ENCODE measurements around the gene TTF1. TPM values are rescaled to one million over a fixed set of nuclear protein-coding genes. Genes with fewer than 3 reads are reported as not detected.

TTF1 gene
- total RNA-seq, 4 donors from 2014 or later, result 9.3 to 12.2 (median 10.7) TPM

DNA sequence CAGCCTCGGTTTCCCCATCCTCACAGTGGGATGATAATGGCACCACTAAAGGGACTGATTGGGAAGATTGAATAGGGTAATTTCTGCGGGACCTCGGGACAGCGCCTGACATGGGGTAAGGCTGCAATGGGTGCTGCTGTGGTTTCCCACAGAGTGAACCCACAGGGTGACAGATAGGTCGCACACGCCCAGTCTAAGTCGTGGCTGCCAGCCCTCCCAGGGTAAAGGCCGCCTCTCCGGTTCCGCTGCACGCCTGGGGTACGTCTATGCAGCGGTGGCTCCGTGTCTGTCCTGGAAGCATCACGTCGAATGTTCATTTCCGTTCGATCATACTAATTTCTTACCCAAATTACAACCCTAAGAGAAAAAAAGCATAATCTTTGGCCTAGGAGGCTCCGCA is 4.0 kb upstream of the TTF1 start:
- DNase-seq (ENCODE audit: low spot score in 2 of 2), result no peak
- intact Hi-C loops (cut with DNase I; ENCODE audit: low total_unique reads), result no loop called here

GRCh38 chr9:132409828-132410528 is 3.3 kb upstream of the TTF1 start, which contains the start of gene CFAP77:
TSS of gene CFAP77 (plus strand) at chr9:132410211. CDS start at chr9:132410272, 61 bp downstream.
- intact Hi-C loops (cut with DNase I; ENCODE audit: low total_unique reads), result no loop called here
- TF ChIP-seq, protein P1, sequence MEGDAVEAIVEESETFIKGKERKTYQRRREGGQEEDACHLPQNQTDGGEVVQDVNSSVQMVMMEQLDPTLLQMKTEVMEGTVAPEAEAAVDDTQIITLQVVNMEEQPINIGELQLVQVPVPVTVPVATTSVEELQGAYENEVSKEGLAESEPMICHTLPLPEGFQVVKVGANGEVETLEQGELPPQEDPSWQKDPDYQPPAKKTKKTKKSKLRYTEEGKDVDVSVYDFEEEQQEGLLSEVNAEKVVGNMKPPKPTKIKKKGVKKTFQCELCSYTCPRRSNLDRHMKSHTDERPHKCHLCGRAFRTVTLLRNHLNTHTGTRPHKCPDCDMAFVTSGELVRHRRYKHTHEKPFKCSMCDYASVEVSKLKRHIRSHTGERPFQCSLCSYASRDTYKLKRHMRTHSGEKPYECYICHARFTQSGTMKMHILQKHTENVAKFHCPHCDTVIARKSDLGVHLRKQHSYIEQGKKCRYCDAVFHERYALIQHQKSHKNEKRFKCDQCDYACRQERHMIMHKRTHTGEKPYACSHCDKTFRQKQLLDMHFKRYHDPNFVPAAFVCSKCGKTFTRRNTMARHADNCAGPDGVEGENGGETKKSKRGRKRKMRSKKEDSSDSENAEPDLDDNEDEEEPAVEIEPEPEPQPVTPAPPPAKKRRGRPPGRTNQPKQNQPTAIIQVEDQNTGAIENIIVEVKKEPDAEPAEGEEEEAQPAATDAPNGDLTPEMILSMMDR (IDR thresholded peaks at IDR 0.05), result no peak
- no peak for TF ChIP-seq POLR2A (IDR thresholded peaks at IDR 0.05)
- WGBS, 2 donors, result 0 to 2% methylated on average over 26 to 44 of the region's 69 CpGs
- peak in 1 of 2 donors; percentile 86 for DNase-seq (ENCODE audit: low spot score in 2 of 2)
- peak within 1 kb of the TSS; percentile 18 for H3K4me3 ChIP-seq (ENCODE audit: low read depth, poor library complexity, severe bottlenecking)

More for the DNA sequence above, 4.0 kb upstream of the TTF1 start:
- 6 to 10% methylated on average over 19 of the region's 19 CpGs for WGBS, 2 donors
- TF ChIP-seq, protein P1 (IDR thresholded peaks at IDR 0.05), result no peak
- TF ChIP-seq POLR2A (IDR thresholded peaks at IDR 0.05), result no peak
- H3K4me3 ChIP-seq (ENCODE audit: low read depth, poor library complexity, severe bottlenecking), result peak overlapping the region; percentile 18

DNA sequence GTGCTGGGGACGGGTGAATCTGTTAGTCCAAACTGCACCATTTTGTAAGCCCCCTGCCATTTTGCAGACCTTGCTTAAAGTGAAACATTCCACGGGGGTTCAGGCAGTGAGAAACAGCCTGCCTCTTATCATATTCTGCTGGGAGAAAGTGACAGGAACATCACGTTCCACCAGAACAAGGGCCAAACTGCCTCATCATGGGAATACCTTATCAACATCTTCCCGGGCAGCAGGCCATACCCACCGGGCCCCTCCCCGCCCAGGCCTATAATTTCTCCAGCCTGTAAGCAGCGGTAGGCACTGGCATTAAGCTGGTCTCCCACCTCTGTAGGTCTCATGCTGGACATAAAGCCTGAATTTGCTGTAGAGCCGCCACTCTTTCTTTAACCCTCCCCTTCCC is 1.9 kb upstream of the TTF1 start:
- no peak overlapping the region for H3K4me3 ChIP-seq (ENCODE audit: low read depth, poor library complexity, severe bottlenecking)
- 73 to 82% methylated on average over 8 of the region's 8 CpGs for WGBS, 2 donors
- intact Hi-C loops (cut with DNase I; ENCODE audit: low total_unique reads), result no loop called here
- DNase-seq (ENCODE audit: low spot score in 2 of 2), result no peak
- TF ChIP-seq, protein P1 (IDR thresholded peaks at IDR 0.05), result no peak
- TF ChIP-seq POLR2A (IDR thresholded peaks at IDR 0.05), result no peak

DNA sequence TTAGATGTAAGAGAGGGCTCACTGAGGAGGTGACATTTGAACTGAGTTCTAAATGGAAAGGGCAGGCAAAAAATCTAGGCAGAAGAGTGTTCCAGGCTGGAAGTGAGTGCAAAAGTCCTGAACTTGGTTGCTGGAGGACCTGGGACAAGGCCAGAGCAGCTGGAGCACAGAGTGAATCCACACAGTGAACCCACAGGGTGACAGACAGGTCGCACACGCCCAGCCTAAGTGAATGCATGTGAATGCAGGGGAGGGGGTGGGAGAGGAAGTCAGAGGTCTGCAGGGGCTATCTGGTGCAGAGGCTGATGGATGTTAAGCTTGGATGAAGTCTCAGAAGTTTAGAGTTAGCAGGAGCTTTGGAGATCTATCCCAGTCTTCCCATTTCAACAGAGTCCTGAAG is 556 bp upstream of the TTF1 start:
- intact Hi-C loops (cut with DNase I; ENCODE audit: low total_unique reads), result no loop called here
- no peak for DNase-seq (ENCODE audit: low spot score in 2 of 2)
- 75 to 92% methylated on average over 2 of the region's 2 CpGs for WGBS, 2 donors
- TF ChIP-seq POLR2A (IDR thresholded peaks at IDR 0.05), result no peak
- no peak overlapping the region for H3K4me3 ChIP-seq (ENCODE audit: low read depth, poor library complexity, severe bottlenecking)

DNA sequence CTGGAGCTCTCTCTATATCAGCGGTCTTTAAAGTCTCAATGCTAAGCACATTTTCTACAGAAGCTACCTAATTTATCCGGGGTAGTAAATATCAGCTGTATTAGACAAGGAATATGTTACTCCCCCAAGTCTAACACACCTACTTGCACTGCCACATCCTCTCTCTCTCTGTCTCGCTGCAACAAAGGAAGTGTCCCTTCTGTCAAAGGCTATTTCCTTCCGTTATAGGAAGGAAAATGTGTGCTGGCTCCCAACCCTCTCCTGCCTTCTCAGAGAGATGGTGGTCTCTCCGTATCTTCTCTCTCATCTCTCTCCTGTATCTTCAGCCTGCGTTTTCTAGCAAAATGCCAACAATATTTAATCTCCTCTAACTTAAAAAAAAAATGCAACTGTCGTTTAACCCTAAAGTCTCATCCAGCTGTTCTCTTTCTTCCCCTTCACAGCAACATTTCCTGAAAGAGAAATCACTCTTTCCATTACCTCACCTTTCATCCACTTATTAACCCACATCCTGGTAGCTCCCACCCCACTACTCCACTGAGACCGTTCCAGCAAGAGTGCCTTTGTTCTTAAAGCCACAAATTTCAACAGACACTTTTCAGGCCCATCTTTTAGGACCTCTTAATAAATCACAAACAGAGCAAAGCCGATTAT is 2.3 kb downstream of the TTF1 start:
- no peak for DNase-seq (ENCODE audit: low spot score in 2 of 2)
- 46 to 49% methylated on average over 9 of the region's 9 CpGs for WGBS, 2 donors
- no peak for TF ChIP-seq POLR2A (IDR thresholded peaks at IDR 0.05)
- TF ChIP-seq, protein P1 (IDR thresholded peaks at IDR 0.05), result no peak
- intact Hi-C loops (cut with DNase I; ENCODE audit: low total_unique reads), result no loop called here
- H3K4me3 ChIP-seq (ENCODE audit: low read depth, poor library complexity, severe bottlenecking), result no peak overlapping the region

GRCh38 chr9:132401824-132402223 is 4.8 kb downstream of the TTF1 start:
- TF ChIP-seq, protein P1 (IDR thresholded peaks at IDR 0.05), result no peak
- no peak for TF ChIP-seq POLR2A (IDR thresholded peaks at IDR 0.05)
- WGBS, 2 donors, result 93 to 96% methylated on average over 4 of the region's 4 CpGs
- intact Hi-C loops (cut with DNase I; ENCODE audit: low total_unique reads), result no loop called here
- DNase-seq (ENCODE audit: low spot score in 2 of 2), result no peak
- no peak overlapping the region for H3K4me3 ChIP-seq (ENCODE audit: low read depth, poor library complexity, severe bottlenecking)

Data from lower leg skin (tissue), 4 donors.